Measurements from ENCODE around the gene FLT1. TPM values are rescaled to one million over a fixed set of nuclear protein-coding genes. Genes with fewer than 3 reads are reported as not detected.
A peak's percentile ranks its signal among the peaks of the same experiment; 100 is the strongest.

FLT1 gene
- total RNA-seq, 1 experiment from 2014 or later: 0.18 TPM

DNA sequence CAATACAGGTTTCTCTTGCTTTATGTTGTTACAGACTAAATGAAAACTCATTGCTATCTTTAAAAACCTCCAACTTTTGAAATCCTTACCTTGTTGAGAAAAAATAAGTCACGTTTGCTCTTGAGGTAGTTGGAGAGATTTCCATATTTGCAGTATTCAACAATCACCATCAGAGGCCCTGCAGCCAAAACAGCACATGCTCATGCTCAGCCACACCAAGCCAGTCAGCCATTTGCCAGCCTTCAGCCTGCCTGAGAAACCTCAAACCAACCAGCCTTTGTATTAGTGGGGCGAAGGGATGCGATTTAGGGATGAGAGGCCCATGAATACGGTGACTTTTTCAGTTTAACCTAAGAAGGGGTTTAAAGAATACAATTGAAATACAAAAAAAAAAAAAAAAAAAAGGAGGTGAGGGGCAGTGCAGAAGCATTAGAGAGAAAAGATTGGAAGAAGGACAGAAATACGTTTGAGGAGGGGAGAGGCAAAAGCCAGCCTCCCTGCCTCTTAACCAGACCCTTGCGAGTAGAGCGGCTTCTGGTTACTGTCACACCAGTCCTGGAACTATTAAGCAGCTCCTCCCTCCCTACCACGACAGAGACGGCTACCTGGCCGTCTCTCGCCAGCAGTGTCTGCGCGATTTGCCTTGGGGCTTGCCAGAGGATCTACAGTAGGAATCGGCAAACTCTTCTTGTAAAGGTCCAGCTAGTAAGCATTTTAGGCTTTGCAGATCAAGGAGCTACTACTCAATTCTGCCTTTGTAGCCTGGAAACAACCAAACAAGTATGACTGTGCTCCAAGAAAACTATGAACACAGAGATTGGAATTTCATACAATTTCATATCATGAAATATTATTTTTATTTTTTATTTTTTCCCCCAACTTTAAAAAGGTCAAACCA is 167.3 kb downstream of the FLT1 start:
- DNase-seq (ENCODE audit: low read depth, low spot score): no peak
- in situ Hi-C loops (cut with HindIII; ENCODE audit: low pct_unique_long_range_greater_than_20kb, low sequenced_read_pairs): no loop called here

- in situ Hi-C loops (cut with HindIII; ENCODE audit: low pct_unique_long_range_greater_than_20kb, low sequenced_read_pairs): no loop called here
These were observed 168.9 kb downstream of the FLT1 start for GRCh38 chr13:28326056-28326455.

GRCh38 chr13:28325022-28325421 is 169.9 kb downstream of the FLT1 start:
- in situ Hi-C loops (cut with HindIII; ENCODE audit: low pct_unique_long_range_greater_than_20kb, low sequenced_read_pairs): no loop called here

More at GRCh38 chr13:28326056-28326455, 168.9 kb downstream of the FLT1 start:
- DNase-seq (ENCODE audit: low read depth, low spot score): no peak

DNA sequence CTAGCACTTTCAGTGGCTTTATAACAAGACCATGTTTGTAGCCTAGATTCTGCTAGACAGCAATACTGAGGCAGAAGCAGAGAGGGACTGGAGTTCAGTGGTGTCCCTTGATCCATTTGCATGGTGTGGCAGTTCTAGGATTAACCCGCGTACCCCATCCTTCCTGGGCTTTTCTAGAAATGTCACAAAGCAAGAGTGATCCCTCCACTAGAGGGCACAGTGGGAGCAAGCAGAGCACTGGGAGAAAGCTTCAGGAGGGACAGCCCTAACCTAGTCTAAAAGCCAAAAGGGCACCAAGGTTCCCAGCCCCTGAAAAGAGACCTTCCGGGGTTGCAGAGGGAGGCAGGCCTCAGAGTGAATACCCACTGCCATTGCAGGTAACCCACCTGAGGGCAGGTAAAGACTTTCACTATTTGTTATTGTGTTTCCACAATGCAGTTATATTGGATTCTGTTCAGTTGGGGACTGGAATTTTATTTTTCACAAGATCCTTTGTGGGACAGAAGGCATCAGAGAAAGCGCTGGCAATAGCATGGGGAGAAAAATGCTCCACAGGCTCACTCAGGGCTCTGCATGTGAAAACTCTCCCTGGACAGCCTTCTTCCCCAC is 170.6 kb downstream of the FLT1 start:
- in situ Hi-C loops (cut with HindIII; ENCODE audit: low pct_unique_long_range_greater_than_20kb, low sequenced_read_pairs): no loop called here
- peak; percentile 82 for DNase-seq (ENCODE audit: low read depth, low spot score)

More at GRCh38 chr13:28325022-28325421, 169.9 kb downstream of the FLT1 start:
- no peak for DNase-seq (ENCODE audit: low read depth, low spot score)

- in situ Hi-C loops (cut with HindIII; ENCODE audit: low pct_unique_long_range_greater_than_20kb, low sequenced_read_pairs): no loop called here
These were observed 172.5 kb downstream of the FLT1 start for GRCh38 chr13:28322256-28322905.

GRCh38 chr13:28321756-28322155 is 173.2 kb downstream of the FLT1 start:
- no peak for DNase-seq (ENCODE audit: low read depth, low spot score)
- in situ Hi-C loops (cut with HindIII; ENCODE audit: low pct_unique_long_range_greater_than_20kb, low sequenced_read_pairs): no loop called here

More at GRCh38 chr13:28322256-28322905, 172.5 kb downstream of the FLT1 start:
- DNase-seq (ENCODE audit: low read depth, low spot score): no peak

- in situ Hi-C loops (cut with HindIII; ENCODE audit: low pct_unique_long_range_greater_than_20kb, low sequenced_read_pairs): no loop called here
- DNase-seq (ENCODE audit: low read depth, low spot score): no peak
These were observed 173.9 kb downstream of the FLT1 start for GRCh38 chr13:28320884-28321574.

GRCh38 chr13:28320209-28320608 is 174.7 kb downstream of the FLT1 start:
- DNase-seq (ENCODE audit: low read depth, low spot score): no peak
- in situ Hi-C loops (cut with HindIII; ENCODE audit: low pct_unique_long_range_greater_than_20kb, low sequenced_read_pairs): no loop called here

DNA sequence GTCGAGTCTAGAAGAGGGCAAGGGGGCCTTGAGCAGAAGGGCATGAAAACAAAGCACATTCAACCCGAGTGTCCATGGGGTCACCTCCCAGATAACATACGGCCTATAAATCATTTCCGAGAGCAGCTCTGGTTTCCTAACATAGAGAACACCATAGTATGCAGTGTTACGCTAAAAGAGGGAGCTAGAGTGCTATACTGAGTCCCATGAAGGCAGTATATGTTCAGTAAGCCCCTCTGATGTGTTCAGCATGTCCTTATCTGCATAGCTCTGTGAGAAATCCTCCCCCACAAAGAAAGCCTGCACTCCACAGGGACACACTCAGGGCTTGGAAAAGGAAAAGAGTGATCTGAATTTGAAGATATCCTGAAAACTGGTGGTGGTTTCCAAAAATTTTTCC is 175.4 kb downstream of the FLT1 start:
- in situ Hi-C loops (cut with HindIII; ENCODE audit: low pct_unique_long_range_greater_than_20kb, low sequenced_read_pairs): no loop called here
- no peak for DNase-seq (ENCODE audit: low read depth, low spot score)

DNA sequence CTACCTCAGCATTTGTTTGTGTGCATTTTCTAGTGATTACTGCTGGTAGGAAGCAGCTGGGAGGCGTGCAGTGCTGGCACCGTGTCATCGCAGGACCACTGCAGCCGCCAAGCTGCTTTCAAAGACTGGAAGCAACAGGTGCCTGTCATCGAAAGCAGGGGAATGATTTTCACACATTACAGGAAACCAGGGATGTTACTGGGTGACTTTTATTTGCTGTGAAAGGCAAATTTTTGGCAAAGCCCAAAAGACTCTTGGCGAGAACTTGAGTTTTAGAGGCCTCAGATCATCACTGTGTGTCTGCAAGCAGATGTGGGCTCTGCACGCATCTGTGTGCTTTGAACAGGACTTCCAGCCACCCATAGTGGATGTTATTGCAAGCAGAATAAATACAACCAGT is 176.4 kb downstream of the FLT1 start:
- DNase-seq (ENCODE audit: low read depth, low spot score): no peak
- in situ Hi-C loops (cut with HindIII; ENCODE audit: low pct_unique_long_range_greater_than_20kb, low sequenced_read_pairs): no loop called here

- DNase-seq (ENCODE audit: low read depth, low spot score): no peak
- in situ Hi-C loops (cut with HindIII; ENCODE audit: low pct_unique_long_range_greater_than_20kb, low sequenced_read_pairs): no loop called here
These were observed 178.1 kb downstream of the FLT1 start for GRCh38 chr13:28316836-28317235.

- DNase-seq (ENCODE audit: low read depth, low spot score): peak; percentile 59
- in situ Hi-C loops (cut with HindIII; ENCODE audit: low pct_unique_long_range_greater_than_20kb, low sequenced_read_pairs): no loop called here
These were observed 178.8 kb downstream of the FLT1 start for GRCh38 chr13:28316129-28316528.

DNA sequence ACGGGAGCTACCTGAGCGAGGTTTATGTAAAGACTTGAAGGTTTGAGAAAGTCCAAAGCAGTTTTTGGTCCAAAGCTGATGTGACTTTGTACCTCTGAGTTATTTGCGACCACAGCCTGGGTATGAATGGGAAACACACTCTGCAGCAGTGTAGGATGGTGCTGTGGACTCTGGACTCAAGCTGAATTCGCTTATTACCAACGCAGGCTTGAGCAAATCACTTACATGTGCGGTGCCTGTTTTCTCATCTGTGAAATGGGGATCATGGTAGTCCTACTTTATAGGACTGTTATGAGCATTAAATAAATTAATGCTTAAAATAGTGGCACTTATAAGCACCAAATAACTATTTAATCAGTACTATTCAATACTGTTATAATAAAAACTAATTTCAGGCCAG is 180.0 kb downstream of the FLT1 start:
- no peak for DNase-seq (ENCODE audit: low read depth, low spot score)
- in situ Hi-C loops (cut with HindIII; ENCODE audit: low pct_unique_long_range_greater_than_20kb, low sequenced_read_pairs): no loop called here

DNA sequence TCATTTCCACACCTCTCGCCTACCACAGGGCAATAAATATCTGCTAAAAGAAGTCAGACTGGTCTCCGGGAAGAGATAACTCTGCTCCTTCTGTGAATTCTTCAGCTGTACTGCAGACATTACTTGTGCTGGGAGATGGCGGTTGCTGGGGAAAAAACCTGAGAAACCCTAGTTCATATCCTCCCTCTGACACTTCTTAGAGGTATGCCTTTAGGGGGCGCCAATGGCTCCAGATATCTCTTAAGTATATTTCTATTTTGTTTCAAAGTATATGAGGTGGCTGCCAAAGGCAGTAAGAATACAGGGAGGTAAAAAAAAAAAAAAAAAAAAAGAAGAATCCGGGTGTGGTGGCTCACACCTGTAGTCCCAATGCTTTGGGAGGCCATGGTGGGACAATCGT is 181.3 kb downstream of the FLT1 start:
- peak; percentile 29 for DNase-seq (ENCODE audit: low read depth, low spot score)
- in situ Hi-C loops (cut with HindIII; ENCODE audit: low pct_unique_long_range_greater_than_20kb, low sequenced_read_pairs): no loop called here

DNA sequence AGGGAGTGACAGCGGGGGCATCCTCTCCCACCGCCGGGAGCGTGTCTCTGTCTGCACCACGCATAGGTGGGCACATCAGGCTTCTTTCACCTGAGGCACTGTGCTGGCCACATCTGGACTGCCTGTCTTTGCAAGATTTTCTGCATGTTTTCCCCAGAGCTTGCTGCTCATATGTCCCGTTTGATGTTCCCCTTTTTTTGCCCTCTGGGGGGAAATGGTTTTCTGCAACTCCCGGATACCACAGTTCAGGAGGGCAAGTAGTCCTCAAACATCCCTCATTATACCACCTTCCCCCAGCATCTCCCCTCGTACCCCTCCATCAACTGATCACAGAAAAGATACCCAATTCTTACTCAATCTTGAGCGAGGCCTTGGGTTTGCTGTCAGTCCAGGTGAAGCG is 188.6 kb downstream of the FLT1 start:
- in situ Hi-C loops (cut with HindIII; ENCODE audit: low pct_unique_long_range_greater_than_20kb, low sequenced_read_pairs): no loop called here
- DNase-seq (ENCODE audit: low read depth, low spot score): no peak

DNA sequence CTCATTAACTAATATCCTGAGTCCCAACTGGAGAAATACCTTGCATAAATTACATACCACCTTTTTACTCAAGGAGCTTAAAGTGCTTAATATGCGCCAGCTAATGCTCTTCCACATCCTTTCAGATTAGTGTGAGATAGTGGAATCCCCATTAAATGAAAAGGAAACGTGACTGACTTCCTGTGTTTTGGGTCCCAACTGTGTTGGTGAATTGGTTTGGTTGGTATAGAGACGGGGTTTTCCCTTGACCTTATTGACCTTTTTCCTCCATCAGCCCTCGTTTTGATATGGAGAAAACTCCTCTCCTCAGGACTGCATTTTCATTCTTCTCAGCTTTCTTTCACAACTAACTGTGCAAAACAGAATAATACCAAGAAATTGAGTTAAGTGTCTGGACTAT is 193.1 kb downstream of the FLT1 start:
- in situ Hi-C loops (cut with HindIII; ENCODE audit: low pct_unique_long_range_greater_than_20kb, low sequenced_read_pairs): no loop called here
- no peak for DNase-seq (ENCODE audit: low read depth, low spot score)

- in situ Hi-C loops (cut with HindIII; ENCODE audit: low pct_unique_long_range_greater_than_20kb, low sequenced_read_pairs): no loop called here
- DNase-seq (ENCODE audit: low read depth, low spot score): no peak
These were observed 195.0 kb downstream of the FLT1 start for GRCh38 chr13:28299916-28300315.

DNA sequence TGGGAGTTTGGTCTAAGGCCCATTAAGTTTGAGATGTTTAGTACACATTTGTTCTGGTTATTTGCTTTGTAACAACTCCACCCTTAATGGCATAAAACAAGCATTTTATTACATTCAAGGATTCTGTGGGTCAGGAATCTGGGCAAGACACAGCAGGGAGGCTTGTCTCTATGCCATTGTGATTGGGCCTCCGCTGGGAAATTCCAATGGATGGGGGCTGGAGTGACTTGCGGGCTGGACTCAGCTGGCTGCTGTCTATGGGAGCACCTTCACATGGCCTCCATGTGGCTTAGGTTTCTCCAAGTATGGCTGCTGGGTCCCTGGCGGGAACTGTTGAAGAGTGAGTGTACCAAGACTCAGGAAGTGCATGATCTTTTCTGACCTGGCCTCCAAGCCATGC is 197.6 kb downstream of the FLT1 start:
- in situ Hi-C loops (cut with HindIII; ENCODE audit: low pct_unique_long_range_greater_than_20kb, low sequenced_read_pairs): no loop called here
- DNase-seq (ENCODE audit: low read depth, low spot score): no peak

All from SK-MEL-5 (cell line).